Stomach (tissue), 4 donors: ENCODE results near the gene TTC9C.

ENCODE experiments used
- CTCF ChIP-seq, 7 experiments: fragments of 450-650 bp in 4 of 7; fragments of 200-600 bp in 3 of 7; sonication (generic) in 3 of 7; IDR thresholded peaks; one replicate each; pipeline ENCODE4 v1.5.1; 2016 to 2019; ENCODE audit warnings: antibody characterized with exemption in 7 of 7, control low read depth in 2 of 7, mild to moderate bottlenecking in 1 of 7
- POLR2A ChIP-seq, 4 donors: fragments of 450-650 bp; IDR thresholded peaks; one replicate each; pipeline ENCODE4 v1.6.1; 2016; ENCODE audit warnings: antibody characterized with exemption in 4 of 4, control low read depth in 2 of 4, mild to moderate bottlenecking in 1 of 4, moderate library complexity in 1 of 4

GRCh38 chr11:62688491-62688890, 39.8 kb upstream of the TTC9C start:
- no peak for TF ChIP-seq CTCF (IDR thresholded peaks at IDR 0.05)
- TF ChIP-seq POLR2A (IDR thresholded peaks at IDR 0.05), result no peak
